ENCODE results near the gene HUNK.

Gene HUNK

GRCh38 chr21:31903896-31904295, 31.1 kb downstream of the HUNK start:
- H3K27ac ChIP-seq = no peak overlapping the region
- ChIA-PET POLR2A (ENCODE audit: low non-redundant PET) (no interaction called here), CTCF (no interaction called here)
- DNase-seq (ENCODE audit: low spot score) = no peak
- TF ChIP-seq CTCF (conservative IDR thresholded peaks at IDR 0.05; ENCODE audit: low read depth) = no peak

- no peak for TF ChIP-seq CTCF (conservative IDR thresholded peaks at IDR 0.05; ENCODE audit: low read depth)
- H3K27ac ChIP-seq = no peak overlapping the region
- POLR2A ChIA-PET (ENCODE audit: low non-redundant PET) = no interaction called here
- no peak for DNase-seq (ENCODE audit: low spot score)
- CTCF ChIA-PET = no interaction called here
Measured at GRCh38 chr21:31905503-31906451, 33.0 kb downstream of the HUNK start.

GRCh38 chr21:31908106-31909031, 35.5 kb downstream of the HUNK start:
- TF ChIP-seq CTCF (conservative IDR thresholded peaks at IDR 0.05; ENCODE audit: low read depth) = no peak
- H3K27ac ChIP-seq = no peak overlapping the region
- ChIA-PET POLR2A (ENCODE audit: low non-redundant PET) (no interaction called here), CTCF (no interaction called here)
- DNase-seq (ENCODE audit: low spot score) = peak; percentile 13

GRCh38 chr21:31909153-31910073, 36.6 kb downstream of the HUNK start:
- ChIA-PET POLR2A (ENCODE audit: low non-redundant PET) (no interaction called here), CTCF (no interaction called here)
- TF ChIP-seq CTCF (conservative IDR thresholded peaks at IDR 0.05; ENCODE audit: low read depth) = no peak
- H3K27ac ChIP-seq = no peak overlapping the region
- no peak for DNase-seq (ENCODE audit: low spot score)

GRCh38 chr21:31910074-31910470, 37.3 kb downstream of the HUNK start:
- no peak overlapping the region for H3K27ac ChIP-seq
- ChIA-PET POLR2A (ENCODE audit: low non-redundant PET) (no interaction called here), CTCF (no interaction called here)
- DNase-seq (ENCODE audit: low spot score) = no peak
- TF ChIP-seq CTCF (conservative IDR thresholded peaks at IDR 0.05; ENCODE audit: low read depth) = no peak

Measured in RWPE1 (cell line).